H9 (cell line): ENCODE data around the gene DNAJB5. TPM values are rescaled to one million over a fixed set of nuclear protein-coding genes. Genes with fewer than 3 reads are reported as not detected.

Experiments
- DNase-seq: peaks from one replicate; pipeline ENCODE4 v3.0.0-alpha.2; 2017
- H2AFZ ChIP-seq: one replicate; pipeline ENCODE4 v1.6.1; 2013; ENCODE audit warnings: mild to moderate bottlenecking, low read length, control low read depth, moderate library complexity
- H2AK5ac ChIP-seq: 2 replicates; pipeline ENCODE4 v1.6.1; 2013; ENCODE audit warnings: low read length, control low read depth, mixed read lengths; ENCODE audit not compliant: insufficient read length
- H2BK120ac ChIP-seq: one replicate; pipeline ENCODE4 v1.6.1; 2013; ENCODE audit warnings: low read depth, mild to moderate bottlenecking, low read length, control low read depth, inconsistent platforms; ENCODE audit not compliant: poor library complexity, severe bottlenecking
- H2BK12ac ChIP-seq: 2 replicates; pipeline ENCODE4 v1.6.1; 2013; ENCODE audit warnings: low read length, control low read depth, mixed read lengths, low read depth; ENCODE audit not compliant: insufficient read length
- H2BK15ac ChIP-seq: 2 replicates; pipeline ENCODE4 v1.6.1; 2013; ENCODE audit warnings: low read depth, low read length, control low read depth
- H2BK20ac ChIP-seq: one replicate; pipeline ENCODE4 v1.6.1; 2013; ENCODE audit warnings: low read depth, mild to moderate bottlenecking, low read length, control low read depth, inconsistent platforms; ENCODE audit not compliant: poor library complexity, severe bottlenecking
- H2BK5ac ChIP-seq: 2 replicates; pipeline ENCODE4 v1.6.1; 2013; ENCODE audit warnings: low read length, control low read depth, mixed read lengths; ENCODE audit not compliant: insufficient read length
- H3K14ac ChIP-seq: 2 replicates; pipeline ENCODE4 v1.6.1; 2013; ENCODE audit warnings: low read length, control low read depth; ENCODE audit not compliant: insufficient read depth
- H3K18ac ChIP-seq: 2 replicates; pipeline ENCODE4 v1.6.1; 2013; ENCODE audit warnings: low read depth, mild to moderate bottlenecking, mixed read lengths, low read length, control low read depth; ENCODE audit not compliant: insufficient read length
- H3K23ac ChIP-seq: 2 replicates; pipeline ENCODE4 v1.6.1; 2013; ENCODE audit warnings: low read length, control low read depth, mixed read lengths, low read depth; ENCODE audit not compliant: insufficient read length
- H3K23me2 ChIP-seq: 2 replicates; pipeline ENCODE4 v1.6.1; 2013; ENCODE audit warnings: low read depth, mild to moderate bottlenecking, mixed read lengths, low read length, control low read depth; ENCODE audit not compliant: insufficient read length, poor library complexity, severe bottlenecking
- H3K27ac ChIP-seq: 2 replicates; pipeline ENCODE4 v1.5.1; 2013; ENCODE audit warnings: low read length, control low read depth, mixed read lengths, low read depth; ENCODE audit not compliant: insufficient read length
- H3K27me3 ChIP-seq: 2 replicates; pipeline ENCODE4 v1.6.1; 2013; ENCODE audit warnings: low read length, control low read depth, inconsistent platforms; ENCODE audit not compliant: insufficient read depth
- H3K4ac ChIP-seq: 2 replicates; pipeline ENCODE4 v1.6.1; 2013; ENCODE audit warnings: low read depth, mild to moderate bottlenecking, control low read depth, inconsistent platforms, low read length, moderate library complexity
- H3K4me1 ChIP-seq: 2 replicates; pipeline ENCODE4 v1.6.1; 2013; ENCODE audit warnings: low read length, control low read depth, inconsistent platforms; ENCODE audit not compliant: insufficient read depth
- H3K4me2 ChIP-seq: 2 replicates; pipeline ENCODE4 v1.6.1; 2013; ENCODE audit warnings: low read length, control low read depth, mixed read lengths; ENCODE audit not compliant: insufficient read length, insufficient read depth
- H3K56ac ChIP-seq: 2 replicates; pipeline ENCODE4 v1.6.1; 2013; ENCODE audit warnings: low read depth, mild to moderate bottlenecking, mixed read lengths, low read length, control low read depth; ENCODE audit not compliant: insufficient read length
- H3K79me1 ChIP-seq: 2 replicates; pipeline ENCODE4 v1.6.1; 2013; ENCODE audit warnings: low read depth, mild to moderate bottlenecking, moderate library complexity, low read length, control low read depth, inconsistent platforms; ENCODE audit not compliant: insufficient read depth, poor library complexity, severe bottlenecking
- H3K79me2 ChIP-seq: 2 replicates; pipeline ENCODE4 v1.6.1; 2013; ENCODE audit warnings: low read length, control low read depth, inconsistent platforms; ENCODE audit not compliant: insufficient read depth
- H3K9ac ChIP-seq: 2 replicates; pipeline ENCODE4 v1.6.1; 2013; ENCODE audit warnings: low read length, control low read depth, mixed read lengths; ENCODE audit not compliant: insufficient read length; ENCODE audit errors: extremely low read depth
- H3K9me3 ChIP-seq: one replicate; pipeline ENCODE4 v1.6.1; 2013; ENCODE audit warnings: low read depth, low read length, inconsistent platforms; ENCODE audit not compliant: control insufficient read depth
- H3T11ph ChIP-seq: one replicate; pipeline ENCODE4 v1.6.1; 2013; ENCODE audit warnings: mild to moderate bottlenecking, low read length, control low read depth, inconsistent platforms
- H4K20me1 ChIP-seq: one replicate; pipeline ENCODE4 v1.6.1; 2013; ENCODE audit not compliant: control insufficient read depth, insufficient read length, insufficient read depth
- H4K5ac ChIP-seq: 2 replicates; pipeline ENCODE4 v1.6.1; 2013; ENCODE audit warnings: low read depth, mild to moderate bottlenecking, mixed read lengths, low read length, control low read depth; ENCODE audit not compliant: insufficient read length
- H4K8ac ChIP-seq: replicated peaks from 2 replicates; pipeline ENCODE4 v1.6.1; 2013; ENCODE audit warnings: low read length, control low read depth, mixed read lengths, low read depth; ENCODE audit not compliant: insufficient read length
- H4K91ac ChIP-seq: 2 replicates; pipeline ENCODE4 v1.6.1; 2013; ENCODE audit warnings: low read depth, mild to moderate bottlenecking, moderate library complexity, mixed read lengths, low read length, control low read depth; ENCODE audit not compliant: insufficient read length
- H3K27ac Mint-ChIP-seq, 3 experiments: 2 replicates in 2 of 3; 3 replicates in 1 of 3; pipeline ENCODE4 v1.8.0; 2020 to 2021; ENCODE audit warnings: mixed read lengths in 3 of 3, mild to moderate bottlenecking in 1 of 3, moderate library complexity in 1 of 3
- H3K27me3 Mint-ChIP-seq: 2 replicates; pipeline ENCODE4 v1.8.0; 2021; ENCODE audit warnings: low read depth, mild to moderate bottlenecking, moderate library complexity, mixed read lengths
- H3K36me3 Mint-ChIP-seq, 3 experiments: 2 replicates in 2 of 3; 3 replicates in 1 of 3; pipeline ENCODE4 v1.8.0; 2020 to 2021; ENCODE audit warnings: low read depth in 3 of 3, mixed read lengths in 3 of 3; ENCODE audit not compliant: insufficient read depth in 1 of 3
- H3K4me1 Mint-ChIP-seq, 2 experiments: 2 replicates each; pipeline ENCODE4 v1.8.0; 2020; ENCODE audit warnings: mixed read lengths in 2 of 2
- H3K4me3 Mint-ChIP-seq, 2 experiments: 2 replicates in 1 of 2; 3 replicates in 1 of 2; pipeline ENCODE4 v1.8.0; 2020 to 2021; ENCODE audit warnings: mild to moderate bottlenecking in 2 of 2, mixed read lengths in 2 of 2, moderate library complexity in 1 of 2
- H3K9me3 Mint-ChIP-seq, 2 experiments: 2 replicates in 1 of 2; 3 replicates in 1 of 2; pipeline ENCODE4 v1.8.0; 2020; ENCODE audit warnings: mild to moderate bottlenecking in 2 of 2, mixed read lengths in 2 of 2, moderate library complexity in 1 of 2
- WGBS: extraction: QIAGEN DNeasy Blood & Tissue Kit; methylation state at CpG from one replicate; pipeline ENCODE4 v1.1.7; 2013; ENCODE audit warnings: missing lambda C conversion rate, low lambda C conversion rate, mixed read lengths; ENCODE audit not compliant: insufficient read length; ENCODE audit errors: extremely low coverage; 5-methylcytosine and 5-hydroxymethylcytosine counted together
- total RNA-seq: library from RNA; stranded (reverse); gene quantifications from 2 replicates; pipeline ENCODE4 v1.2.1, GENCODE V29; 2021
- TF ChIP-seq, protein P1 (sequence below): fragments of 200-600 bp; sonication (generic); conservative IDR thresholded peaks from 3 replicates; pipeline ENCODE4 v1.8.0; 2021; ENCODE audit warnings: antibody characterized with exemption, mild to moderate bottlenecking

The DNAJB5 gene
- total RNA-seq, 1 experiment from 2014 or later: 38.9 TPM

DNA sequence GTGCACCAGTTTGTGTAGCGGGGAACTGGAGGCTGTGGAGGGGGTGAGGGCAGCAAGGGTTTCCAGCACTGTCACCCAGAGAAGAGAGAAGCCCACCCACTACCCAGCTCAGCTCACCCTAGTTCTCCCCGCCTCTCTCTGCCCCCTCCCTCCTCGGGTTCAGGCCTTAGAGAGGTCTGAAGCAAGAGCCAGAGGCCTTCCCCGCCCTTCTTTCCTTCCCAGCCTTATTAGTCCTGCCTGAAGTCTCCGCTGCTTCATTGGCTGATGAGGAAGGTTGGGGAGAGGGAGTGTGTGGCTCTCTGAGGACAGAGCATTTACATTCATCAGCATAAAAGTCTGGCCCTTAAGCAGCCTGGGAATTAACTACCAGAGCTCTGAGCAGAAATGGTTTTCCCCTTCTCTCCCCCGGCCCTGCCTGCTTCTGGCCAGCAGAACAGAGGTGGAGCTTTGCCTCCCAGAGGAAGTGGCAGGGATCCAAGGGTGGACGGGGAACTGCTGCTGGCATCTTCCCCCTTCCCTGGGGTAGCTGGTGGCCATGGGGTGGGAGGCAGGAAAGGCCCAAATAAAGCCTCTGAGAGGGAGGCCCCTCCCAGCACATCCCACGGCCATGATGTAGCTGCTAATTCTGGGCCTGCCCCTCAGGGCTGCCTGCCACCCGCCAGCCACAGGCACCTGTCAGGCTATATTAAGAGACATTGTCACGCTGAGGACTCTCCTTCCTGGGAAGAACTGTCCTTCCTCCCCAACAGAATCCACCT lies 4.1 kb downstream of the DNAJB5 start:
- no peaks in the 10 kb centered on the region for H3K9me3 Mint-ChIP-seq
- Histone ChIP-seq H2BK5ac (no peak overlapping the region), H3K4me2 (no peak overlapping the region), H3K4ac (no peak overlapping the region), H3K9me3 (no peaks in the 10 kb centered on the region), H4K8ac (no peak overlapping the region), H3K4me1 (peaks cover 8% of the 10 kb centered on the region; the same call in 1 of the 2 replicates), H4K91ac (no peak overlapping the region), H3K14ac (no peak overlapping the region), H4K20me1 (no peaks in the 10 kb centered on the region), H2BK12ac (no peak overlapping the region), H3K56ac (no peak overlapping the region), H2AFZ (no peak overlapping the region), H4K5ac (no peak overlapping the region), H3T11ph (no peak overlapping the region), H3K18ac (no peak overlapping the region), H3K9ac (no peak overlapping the region), H3K27me3 (no peaks in the 10 kb centered on the region), H2BK20ac (no peak overlapping the region), H2BK15ac (no peak overlapping the region), H3K27ac (no peak overlapping the region), H3K79me2 (no peaks in the 10 kb centered on the region), H2AK5ac (no peak overlapping the region), H2BK120ac (no peak overlapping the region), H3K79me1 (no peaks in the 10 kb centered on the region), H3K23me2 (peaks cover 11% of the 10 kb centered on the region), H3K23ac (no peak overlapping the region)
- TF ChIP-seq, protein P1, sequence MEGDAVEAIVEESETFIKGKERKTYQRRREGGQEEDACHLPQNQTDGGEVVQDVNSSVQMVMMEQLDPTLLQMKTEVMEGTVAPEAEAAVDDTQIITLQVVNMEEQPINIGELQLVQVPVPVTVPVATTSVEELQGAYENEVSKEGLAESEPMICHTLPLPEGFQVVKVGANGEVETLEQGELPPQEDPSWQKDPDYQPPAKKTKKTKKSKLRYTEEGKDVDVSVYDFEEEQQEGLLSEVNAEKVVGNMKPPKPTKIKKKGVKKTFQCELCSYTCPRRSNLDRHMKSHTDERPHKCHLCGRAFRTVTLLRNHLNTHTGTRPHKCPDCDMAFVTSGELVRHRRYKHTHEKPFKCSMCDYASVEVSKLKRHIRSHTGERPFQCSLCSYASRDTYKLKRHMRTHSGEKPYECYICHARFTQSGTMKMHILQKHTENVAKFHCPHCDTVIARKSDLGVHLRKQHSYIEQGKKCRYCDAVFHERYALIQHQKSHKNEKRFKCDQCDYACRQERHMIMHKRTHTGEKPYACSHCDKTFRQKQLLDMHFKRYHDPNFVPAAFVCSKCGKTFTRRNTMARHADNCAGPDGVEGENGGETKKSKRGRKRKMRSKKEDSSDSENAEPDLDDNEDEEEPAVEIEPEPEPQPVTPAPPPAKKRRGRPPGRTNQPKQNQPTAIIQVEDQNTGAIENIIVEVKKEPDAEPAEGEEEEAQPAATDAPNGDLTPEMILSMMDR: no peak
- peak; percentile 78 for DNase-seq
- H3K36me3 Mint-ChIP-seq: peaks cover 36 to 58% (median 46%) of the 10 kb centered on the region in 3 experiments
- no CpG with 5 or more reads among the region's 10 CpGs for WGBS
- H3K4me3 Mint-ChIP-seq: peak overlapping the region; percentile 36 to 44; a peak in 2 of 5 replicates
- H3K27ac Mint-ChIP-seq: peak overlapping the region; percentile 78 to 96 (median 94)
- peaks cover 43 to 52% of the 10 kb centered on the region in 2 experiments for H3K4me1 Mint-ChIP-seq
- peaks cover 2% of the 10 kb centered on the region for H3K27me3 Mint-ChIP-seq
